Measurements from ENCODE around the gene CFAP20DC. TPM values are rescaled to one million over a fixed set of nuclear protein-coding genes. Genes with fewer than 3 reads are reported as not detected.
A peak's percentile ranks its signal among the peaks of the same experiment; 100 is the strongest.

Gene CFAP20DC
- total and polyA plus RNA-seq, 2 experiments from 2014 or later: 7.4 to 11.4 TPM

- TF ChIP-seq ZNF331 (CRISPR knock-in tag; IDR thresholded peaks at IDR 0.05; ENCODE audit: low read depth) (no peak), ZNF462 (CRISPR knock-in tag; IDR thresholded peaks at IDR 0.05) (no peak), EZH2 (IDR thresholded peaks at IDR 0.05; ENCODE audit: low read depth, unreplicated experiment) (no peak)
Observed at GRCh38 chr3:59094446-59094845, 44.6 kb upstream of the CFAP20DC start (continued).

- Histone ChIP-seq H3K27ac (ENCODE audit: low read depth) (no peak overlapping the region), H4K20me1 (replicated peaks; ENCODE audit: insufficient read depth) (no peaks in the 10 kb centered on the region), H3K79me2 (replicated peaks; ENCODE audit: insufficient read depth) (no peaks in the 10 kb centered on the region), H3K36me3 (ENCODE audit: insufficient read depth) (no peaks in the 10 kb centered on the region), H3K4me3 (no peak overlapping the region), H3K27me3 (ENCODE audit: insufficient read depth) (no peaks in the 10 kb centered on the region), H3K4me2 (0 out of 2 replicates have a peak overlapping the region, but pooled peaks have one; percentile 1), H3F3A (replicated peaks; ENCODE audit: low read depth) (no peaks in the 10 kb centered on the region), H3K4me1 (ENCODE audit: insufficient read depth) (no peaks in the 10 kb centered on the region; the same call in 1 of the 2 replicates), H3K9me2 (ENCODE audit: insufficient read depth) (peaks cover 18% of the 10 kb centered on the region; the same call in 1 of the 2 replicates), H2AFZ (no peak overlapping the region)
- Mint-ChIP-seq H3K9me3 (no peaks in the 10 kb centered on the region; the same call in 2 of the 3 replicates), H3K4me3 (no peak overlapping the region), H3K4me1 (no peaks in the 10 kb centered on the region), H3K36me3 (ENCODE audit: low read depth) (no peaks in the 10 kb centered on the region), H3K27me3 (ENCODE audit: insufficient read depth, low read depth, poor library complexity) (peaks cover 4% of the 10 kb centered on the region), H3K27ac (no peak overlapping the region)
- ATAC-seq: no peak; the same call in 2 of the 3 replicates
- no peak for DNase-seq (ENCODE audit: low spot score)
- no peak for TF ChIP-seq NANOG (IDR thresholded peaks at IDR 0.05; ENCODE audit: borderline replicate concordance)
- no peak for TF ChIP-seq ETS1 (IDR thresholded peaks at IDR 0.05)
- no peak for TF ChIP-seq JUNB (IDR thresholded peaks at IDR 0.05; ENCODE audit: unreplicated experiment)
- TF ChIP-seq POLR2AphosphoS5 (IDR thresholded peaks at IDR 0.05; ENCODE audit: low read depth): no peak
- no peak for TF ChIP-seq CTCF (conservative IDR thresholded peaks at IDR 0.05; ENCODE audit: low read depth in 2 of 2)
Observed at GRCh38 chr3:59093521-59093920, 43.7 kb upstream of the CFAP20DC start.
